Measurements from ENCODE around the gene CAMTA1. TPM values are rescaled to one million over a fixed set of nuclear protein-coding genes. Genes with fewer than 3 reads are reported as not detected.

Gene CAMTA1
- total RNA-seq, 1 donor from 2014 or later: 30.6 TPM

DNA sequence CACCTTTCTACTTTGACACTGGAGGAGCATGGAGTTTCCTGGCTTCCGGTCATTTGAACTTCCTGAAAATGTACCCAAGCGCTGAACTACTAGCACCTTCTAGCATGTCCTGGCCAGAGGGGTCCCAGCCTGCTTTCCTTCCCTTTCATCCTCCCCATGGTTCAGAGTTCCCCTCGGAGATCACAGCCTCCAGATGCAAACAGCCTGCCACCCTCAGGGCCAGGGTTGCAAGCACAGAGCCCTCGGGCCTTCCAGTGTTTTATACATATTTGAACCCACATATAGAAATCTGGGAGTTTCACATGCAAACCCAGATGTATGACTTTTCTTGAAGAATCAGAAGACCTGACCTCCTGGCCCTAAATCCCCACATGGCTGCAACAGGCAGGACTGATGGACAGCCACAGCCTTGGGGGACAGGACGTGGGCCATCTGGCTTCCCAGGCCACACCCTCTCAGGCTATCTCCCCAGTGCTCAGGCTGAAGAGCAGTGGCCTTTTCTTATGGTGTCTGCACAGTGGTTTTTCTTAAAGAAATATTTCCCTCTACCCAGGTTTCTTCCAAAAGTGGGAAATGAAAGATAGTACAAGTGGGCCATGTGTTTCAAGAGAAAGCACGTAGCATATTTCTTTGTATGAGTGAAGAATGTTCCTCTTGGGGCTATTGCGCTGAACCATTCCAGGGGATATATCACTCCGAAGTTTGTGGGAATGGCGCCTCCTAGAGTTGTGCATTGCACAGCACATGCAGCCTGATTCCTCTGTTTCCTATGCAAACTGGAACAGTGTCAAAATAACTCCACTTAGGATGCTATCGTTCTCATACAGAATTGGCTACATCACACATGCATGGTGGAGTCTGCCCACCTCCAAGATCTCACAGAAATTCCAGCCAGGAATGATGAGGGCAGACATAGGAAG lies 753.9 kb downstream of the CAMTA1 start:
- DNase-seq: no peak

DNA sequence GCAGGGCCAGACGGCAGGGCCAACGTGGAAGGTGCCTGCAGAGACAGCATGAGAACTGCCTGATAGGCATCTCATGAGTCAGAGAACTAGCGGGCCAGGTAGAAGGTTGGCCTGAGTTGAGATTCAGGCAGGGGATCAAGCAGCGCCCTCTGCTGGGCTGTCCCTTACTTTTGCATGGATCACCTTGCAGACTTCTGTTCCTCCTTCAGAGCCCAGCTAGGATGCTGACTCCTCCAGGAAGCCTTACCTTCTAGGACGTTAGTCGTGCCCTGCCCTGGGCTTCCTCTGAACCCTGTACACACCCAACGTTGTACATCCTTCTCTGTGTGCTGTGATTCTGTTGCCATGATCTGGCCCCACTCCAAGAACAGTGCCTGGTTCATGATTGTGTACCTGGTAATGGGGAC lies 754.5 kb downstream of the CAMTA1 start:
- no peak for DNase-seq

- no peak for DNase-seq
These were observed 755.6 kb downstream of the CAMTA1 start for GRCh38 chr1:7540816-7541215.

DNA sequence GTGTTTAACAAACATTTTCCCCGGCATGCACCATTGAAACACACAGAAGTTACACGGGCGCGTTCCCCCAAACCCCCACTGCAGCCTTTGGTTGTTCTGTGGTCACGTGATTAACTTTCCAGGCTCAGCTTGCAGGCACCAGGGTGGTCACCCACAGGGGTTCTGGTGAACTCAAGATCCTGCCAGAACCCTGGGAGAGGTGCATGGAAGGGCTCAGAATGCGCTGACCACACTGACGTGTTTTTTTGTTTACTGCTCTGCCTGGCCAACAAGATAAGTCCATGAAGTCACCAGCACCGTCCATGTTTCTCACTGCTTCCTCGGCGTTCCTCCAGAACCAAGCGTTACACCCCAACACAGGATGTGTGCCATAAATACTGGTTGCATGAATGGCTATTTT lies 756.4 kb downstream of the CAMTA1 start:
- no peak for DNase-seq

GRCh38 chr1:7543718-7544090 lies 758.5 kb downstream of the CAMTA1 start:
- no peak for DNase-seq

GRCh38 chr1:7549277-7550161 lies 764.3 kb downstream of the CAMTA1 start:
- DNase-seq: peak; percentile 70

DNA sequence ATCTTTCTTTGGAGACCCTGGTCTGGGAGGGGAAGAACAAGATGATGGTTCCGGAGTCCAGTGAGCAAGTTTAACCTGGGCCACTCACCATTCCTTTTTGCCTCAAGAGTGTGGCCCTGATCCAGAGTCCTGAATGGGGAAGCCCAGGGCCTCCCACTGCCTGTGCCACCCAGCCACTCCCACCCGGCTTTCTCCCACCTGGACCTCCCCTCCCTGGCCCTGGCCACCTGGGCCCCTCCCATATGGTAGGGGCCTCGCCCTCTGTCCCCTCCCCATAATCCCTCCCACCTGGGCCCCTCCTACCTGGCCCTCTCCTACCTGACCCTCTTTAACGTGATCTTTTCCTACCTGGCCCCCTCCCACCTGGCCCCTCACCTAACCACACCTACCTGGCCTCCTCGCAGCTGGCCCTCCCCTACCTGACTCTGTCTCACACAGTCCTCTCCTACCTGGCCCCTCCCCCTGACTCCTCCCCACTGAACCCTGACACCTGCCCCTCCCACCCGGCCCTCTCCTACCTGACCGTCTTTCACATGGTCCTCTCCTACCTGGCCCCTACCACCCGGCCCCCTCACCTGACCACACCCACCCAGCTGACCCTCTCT lies 765.1 kb downstream of the CAMTA1 start:
- no peak for DNase-seq

DNA sequence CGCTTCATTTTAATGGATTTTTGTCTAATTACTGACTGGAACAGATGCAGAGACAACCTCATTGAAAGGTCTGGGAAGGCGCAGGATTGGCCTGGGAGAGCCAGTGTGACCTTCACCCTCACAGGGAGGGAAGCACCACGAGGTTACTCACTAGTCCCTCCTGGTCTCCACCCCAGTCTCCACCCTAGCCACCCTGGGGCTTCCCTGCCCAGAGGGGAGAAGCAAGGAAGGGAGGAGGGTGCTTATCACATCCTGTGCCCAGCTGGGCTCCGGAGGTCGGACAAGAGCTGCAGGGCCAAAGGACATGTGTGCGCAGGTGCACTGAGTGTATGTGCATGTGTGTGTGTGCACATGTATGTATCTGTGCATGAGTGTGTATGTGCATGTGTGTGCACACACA lies 765.7 kb downstream of the CAMTA1 start:
- DNase-seq: no peak

DNA sequence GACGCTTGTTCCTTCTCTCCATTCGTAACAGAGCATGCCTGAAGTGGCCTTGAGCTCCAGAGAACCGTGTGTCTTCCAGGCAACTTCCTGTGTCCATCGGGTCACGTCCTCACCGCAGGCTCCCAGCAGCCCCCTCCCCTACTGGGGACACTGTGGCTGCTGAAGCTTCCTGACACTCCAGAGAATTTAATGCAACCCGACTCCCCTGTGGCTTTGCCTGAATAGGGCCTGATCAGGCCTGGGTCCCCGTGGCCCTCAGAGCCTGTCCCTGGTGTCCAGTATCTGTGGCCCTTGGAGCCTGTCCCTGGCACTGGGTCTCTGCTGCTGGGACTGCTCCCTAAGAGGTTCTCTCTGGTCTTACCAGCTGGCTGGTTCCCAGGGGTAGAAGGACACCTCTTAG lies 766.2 kb downstream of the CAMTA1 start:
- no peak for DNase-seq

GRCh38 chr1:7552402-7552801 lies 767.1 kb downstream of the CAMTA1 start:
- no peak for DNase-seq

DNA sequence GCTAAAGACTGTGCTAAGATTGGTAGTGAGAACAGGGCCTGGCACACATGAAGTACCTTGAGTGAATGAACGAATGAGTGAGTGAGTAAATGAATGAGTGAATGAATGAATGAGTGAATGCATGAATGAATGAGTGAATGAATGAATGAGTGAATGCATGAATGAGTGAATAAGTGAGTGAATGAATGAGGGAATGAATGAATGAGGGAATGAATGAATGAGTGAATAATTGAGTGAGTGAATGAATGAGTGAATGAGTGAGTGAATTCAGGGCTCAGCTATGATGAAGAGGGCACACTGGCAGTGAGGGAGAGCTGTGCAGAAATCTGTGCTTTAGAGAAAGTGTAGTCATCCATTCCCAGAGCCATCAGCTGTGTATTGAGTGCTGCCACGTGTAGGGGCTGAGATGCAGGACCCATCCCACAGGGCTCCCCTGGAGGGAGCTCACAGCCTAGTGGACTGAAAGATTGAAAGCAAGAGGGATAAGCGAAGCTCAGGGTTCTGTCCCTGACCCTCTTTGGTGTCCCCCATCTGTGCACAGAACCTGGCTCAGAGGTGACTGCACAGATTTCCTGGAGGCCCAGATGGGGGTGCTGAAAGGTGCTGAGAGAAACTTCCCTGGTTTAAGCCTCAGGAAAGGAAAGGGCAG lies 767.9 kb downstream of the CAMTA1 start:
- no peak for DNase-seq

DNA sequence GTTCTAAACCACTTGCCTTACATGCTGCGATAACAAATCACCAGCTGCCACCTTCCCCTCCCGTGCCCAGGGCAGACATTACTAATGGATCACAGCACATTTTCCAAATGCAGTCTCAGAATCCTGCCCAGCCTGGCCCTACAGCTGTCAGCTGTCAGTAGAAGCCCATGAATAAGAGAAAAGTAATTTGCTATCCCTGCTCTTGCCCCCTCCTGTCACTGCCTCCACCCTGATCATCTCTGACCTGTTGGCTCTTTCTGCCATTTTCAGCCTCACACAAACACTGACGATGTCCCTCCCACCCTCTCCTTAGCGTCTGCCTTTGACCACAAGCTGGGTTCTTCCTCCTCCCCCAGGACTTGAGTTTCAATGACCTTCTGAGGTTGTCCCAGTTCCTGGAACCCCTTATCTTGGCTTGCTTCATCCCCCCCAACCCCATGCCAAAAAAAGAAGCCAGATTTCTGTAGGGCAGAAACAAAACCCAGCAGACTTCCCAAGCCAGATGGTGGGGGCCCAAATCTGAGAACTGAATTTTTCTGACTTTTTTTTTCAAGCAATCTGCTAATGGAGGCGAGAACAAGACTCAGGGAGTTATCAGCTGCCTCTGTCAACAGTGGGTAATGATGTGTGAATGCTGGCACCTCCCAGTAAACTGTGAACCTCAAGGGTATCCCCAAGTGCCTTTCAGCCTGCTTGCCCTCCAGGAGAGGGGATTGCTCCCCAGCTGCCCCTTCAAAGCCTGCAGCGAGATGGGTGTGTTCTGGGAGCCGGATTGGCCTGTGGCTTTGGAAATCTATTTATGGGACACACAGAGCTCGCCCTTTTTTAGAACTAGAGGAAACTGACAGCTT lies 769.4 kb downstream of the CAMTA1 start:
- DNase-seq: no peak

DNA sequence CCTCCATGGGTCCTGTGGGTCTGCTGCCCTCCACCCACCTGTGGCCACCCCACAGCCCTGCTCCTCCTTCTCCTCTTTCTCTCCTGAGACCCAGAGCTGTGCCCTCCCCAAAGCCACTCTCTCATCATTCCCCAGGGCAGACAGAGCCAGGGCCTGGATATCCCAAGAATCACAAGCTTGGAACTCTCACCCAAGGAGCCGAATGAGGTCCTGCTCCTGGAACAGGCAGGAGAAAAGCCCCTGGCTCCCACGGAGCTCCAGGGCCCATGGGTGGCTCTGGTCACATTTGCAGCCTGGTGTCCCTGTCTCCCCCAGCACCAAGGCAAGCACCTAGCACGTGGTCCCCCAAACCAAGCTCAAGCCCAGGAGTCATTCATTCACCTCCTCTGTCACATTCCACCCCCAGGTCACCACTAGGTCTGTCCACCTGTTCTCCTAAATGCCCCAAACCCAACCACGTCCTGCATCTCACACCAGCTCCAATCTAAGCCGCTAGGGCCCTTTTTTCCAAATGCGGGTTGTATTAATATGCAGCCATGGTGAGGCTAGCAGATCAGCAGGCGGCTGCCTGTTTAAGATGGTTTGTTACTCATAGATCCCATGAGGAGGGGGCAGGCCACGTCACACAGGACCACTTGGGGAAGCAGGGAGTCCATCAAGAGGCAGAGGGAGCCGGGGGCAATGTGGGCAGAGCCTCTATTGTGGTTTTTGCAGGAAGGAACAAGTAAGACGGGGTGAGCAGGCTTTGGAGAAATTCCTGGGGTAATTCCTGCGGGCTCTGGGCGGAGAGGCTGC lies 770.3 kb downstream of the CAMTA1 start:
- no peak for DNase-seq

DNA sequence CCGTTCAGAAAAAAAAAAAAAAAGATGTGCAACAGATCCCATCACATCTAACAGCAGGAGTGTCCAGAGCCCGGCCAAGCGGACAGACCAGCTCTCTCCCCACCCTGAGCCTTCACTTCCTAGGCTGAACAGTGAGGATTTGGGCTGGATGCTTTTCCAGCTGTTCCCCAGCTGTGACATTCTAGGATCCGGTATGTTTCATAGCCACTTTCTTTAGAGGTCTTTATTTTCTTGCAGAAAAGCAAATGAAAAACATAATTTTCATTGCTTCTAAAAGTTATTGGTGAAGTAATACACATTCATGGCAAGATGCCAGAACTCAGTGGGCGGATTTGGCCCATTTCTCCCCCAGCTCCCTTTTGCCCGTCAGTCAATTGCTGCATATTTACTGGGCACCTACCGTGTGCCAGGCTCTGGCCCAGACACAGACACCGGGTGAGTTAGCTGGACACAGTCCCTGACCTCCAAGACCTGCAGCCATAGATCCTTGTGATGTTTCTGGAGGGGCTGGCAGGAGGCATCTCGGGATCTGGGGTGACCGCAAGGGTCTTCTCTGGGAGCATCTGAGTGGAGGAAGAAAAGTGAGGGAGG lies 772.1 kb downstream of the CAMTA1 start:
- DNase-seq: peak; percentile 90

GRCh38 chr1:7558041-7558461 lies 772.8 kb downstream of the CAMTA1 start:
- DNase-seq: no peak

DNA sequence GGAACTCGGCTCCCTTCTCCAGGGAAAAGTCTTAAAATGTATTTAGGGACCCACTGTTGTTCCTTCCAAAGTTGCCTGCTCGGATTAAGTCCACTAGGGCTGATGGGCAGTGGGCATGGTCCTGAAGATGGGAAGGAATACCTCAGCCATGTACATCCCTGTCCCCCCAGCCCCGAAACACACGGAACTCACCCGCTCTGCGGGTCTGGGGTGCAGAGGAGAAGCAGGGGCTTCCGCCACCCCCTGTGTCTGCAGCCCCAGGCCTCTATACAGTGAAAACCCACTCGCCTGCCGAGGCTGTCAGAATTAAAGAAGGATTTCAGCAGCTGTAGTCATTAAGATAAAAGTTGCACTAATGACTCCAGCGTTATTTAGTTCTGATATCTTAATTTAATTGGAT lies 773.2 kb downstream of the CAMTA1 start:
- no peak for DNase-seq

GRCh38 chr1:7558921-7559869 lies 773.9 kb downstream of the CAMTA1 start:
- DNase-seq: no peak

DNA sequence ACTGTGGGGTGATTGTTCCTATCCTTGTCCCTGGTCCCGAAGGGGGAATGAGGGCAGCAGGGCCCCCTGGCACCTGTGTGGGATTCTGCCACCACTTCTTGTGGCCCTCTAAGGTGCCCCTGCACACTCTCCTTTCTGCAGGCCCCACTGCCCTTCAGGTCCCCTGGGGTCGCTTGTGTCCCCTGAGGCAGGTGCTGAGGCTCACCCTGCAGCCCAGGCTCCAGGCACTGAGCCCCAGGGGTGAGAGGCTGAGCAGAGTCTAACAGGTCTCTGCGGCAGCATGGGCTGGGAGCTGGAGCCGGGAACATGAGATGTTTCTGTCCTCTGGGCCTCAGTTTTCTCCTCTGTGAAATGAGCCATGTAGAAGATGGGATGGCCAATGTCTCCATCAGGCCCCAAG lies 774.9 kb downstream of the CAMTA1 start:
- no peak for DNase-seq

Measured in skin of body (tissue), 2 donors.